Glutamatergic neuron (in vitro differentiated cells): ENCODE results near the gene TPPP3. TPM values are rescaled to one million over a fixed set of nuclear protein-coding genes. Genes with fewer than 3 reads are reported as not detected.

Source experiments
- DNase-seq: peaks from one replicate; pipeline ENCODE4 v3.0.0; 2022
- H3K27ac Mint-ChIP-seq: one replicate; pipeline ENCODE4 v1.8.0; 2020; ENCODE audit warnings: mild to moderate bottlenecking, mixed read lengths, inconsistent platforms; ENCODE audit not compliant: unreplicated experiment
- H3K27me3 Mint-ChIP-seq: one replicate; pipeline ENCODE4 v1.8.0; 2020; ENCODE audit warnings: mild to moderate bottlenecking, moderate library complexity, mixed read lengths, inconsistent platforms; ENCODE audit not compliant: unreplicated experiment
- H3K36me3 Mint-ChIP-seq: one replicate; pipeline ENCODE4 v1.8.0; 2020; ENCODE audit warnings: mild to moderate bottlenecking, mixed read lengths, inconsistent platforms; ENCODE audit not compliant: unreplicated experiment
- H3K4me1 Mint-ChIP-seq: one replicate; pipeline ENCODE4 v1.8.0; 2020; ENCODE audit warnings: mild to moderate bottlenecking, low read depth, mixed read lengths, inconsistent platforms; ENCODE audit not compliant: unreplicated experiment
- H3K4me3 Mint-ChIP-seq: one replicate; pipeline ENCODE4 v1.8.0; 2020; ENCODE audit warnings: mild to moderate bottlenecking, mixed read lengths, inconsistent platforms; ENCODE audit not compliant: unreplicated experiment
- H3K9me3 Mint-ChIP-seq: one replicate; pipeline ENCODE4 v1.8.0; 2020; ENCODE audit warnings: mild to moderate bottlenecking, moderate library complexity, mixed read lengths, inconsistent platforms; ENCODE audit not compliant: unreplicated experiment
- total RNA-seq: library from RNA; stranded (reverse); fragmentation: NEBNext Ultra II Directional; extraction: Animal tissue kit (Norgen Biotek cat#: 25700); gene quantifications from one replicate; pipeline ENCODE4 v1.2.1, GENCODE V29; 2021; ENCODE audit not compliant: unreplicated experiment
- TF ChIP-seq, protein P1 (sequence below): fragments of 200-600 bp; sonication (generic); IDR thresholded peaks from one replicate; pipeline ENCODE4 v1.5.0; 2021; ENCODE audit not compliant: partially characterized antibody, unreplicated experiment

TPPP3 gene
- total RNA-seq, 1 donor from 2014 or later, result 21.7 TPM

DNA sequence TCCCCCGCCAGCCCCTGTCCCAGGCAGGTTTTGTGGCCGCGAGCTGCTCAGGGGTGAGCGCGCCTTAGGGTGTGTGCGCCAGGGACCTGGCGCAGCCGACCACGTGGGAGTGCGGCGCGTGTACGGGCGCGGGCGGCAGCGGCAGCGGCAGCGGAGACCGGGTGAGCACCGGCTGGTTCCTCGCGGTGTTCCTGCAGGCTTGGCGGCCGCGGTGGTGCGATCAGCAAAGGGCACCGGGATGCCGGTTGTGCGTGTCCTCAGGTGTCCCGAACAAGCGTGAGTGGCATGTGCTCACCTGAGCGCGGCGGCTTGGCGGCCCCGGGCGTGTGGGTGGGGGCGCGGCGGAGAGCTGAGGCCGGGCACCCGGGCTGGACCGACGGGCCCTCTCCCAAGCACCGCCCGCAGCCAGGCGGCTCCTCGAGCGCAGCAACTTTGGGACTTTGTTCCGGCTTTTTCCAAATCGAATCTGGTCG is 37.2 kb upstream of the TPPP3 start:
- Mint-ChIP-seq H3K27ac (no peak overlapping the region), H3K9me3 (peaks cover 13% of the 10 kb centered on the region), H3K27me3 (peaks cover 22% of the 10 kb centered on the region), H3K4me1 (peaks cover 17% of the 10 kb centered on the region), H3K4me3 (peak overlapping the region; percentile 76), H3K36me3 (no peaks in the 10 kb centered on the region)
- peak; percentile 42 for DNase-seq
- TF ChIP-seq, protein P1, sequence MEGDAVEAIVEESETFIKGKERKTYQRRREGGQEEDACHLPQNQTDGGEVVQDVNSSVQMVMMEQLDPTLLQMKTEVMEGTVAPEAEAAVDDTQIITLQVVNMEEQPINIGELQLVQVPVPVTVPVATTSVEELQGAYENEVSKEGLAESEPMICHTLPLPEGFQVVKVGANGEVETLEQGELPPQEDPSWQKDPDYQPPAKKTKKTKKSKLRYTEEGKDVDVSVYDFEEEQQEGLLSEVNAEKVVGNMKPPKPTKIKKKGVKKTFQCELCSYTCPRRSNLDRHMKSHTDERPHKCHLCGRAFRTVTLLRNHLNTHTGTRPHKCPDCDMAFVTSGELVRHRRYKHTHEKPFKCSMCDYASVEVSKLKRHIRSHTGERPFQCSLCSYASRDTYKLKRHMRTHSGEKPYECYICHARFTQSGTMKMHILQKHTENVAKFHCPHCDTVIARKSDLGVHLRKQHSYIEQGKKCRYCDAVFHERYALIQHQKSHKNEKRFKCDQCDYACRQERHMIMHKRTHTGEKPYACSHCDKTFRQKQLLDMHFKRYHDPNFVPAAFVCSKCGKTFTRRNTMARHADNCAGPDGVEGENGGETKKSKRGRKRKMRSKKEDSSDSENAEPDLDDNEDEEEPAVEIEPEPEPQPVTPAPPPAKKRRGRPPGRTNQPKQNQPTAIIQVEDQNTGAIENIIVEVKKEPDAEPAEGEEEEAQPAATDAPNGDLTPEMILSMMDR, result no peak

DNA sequence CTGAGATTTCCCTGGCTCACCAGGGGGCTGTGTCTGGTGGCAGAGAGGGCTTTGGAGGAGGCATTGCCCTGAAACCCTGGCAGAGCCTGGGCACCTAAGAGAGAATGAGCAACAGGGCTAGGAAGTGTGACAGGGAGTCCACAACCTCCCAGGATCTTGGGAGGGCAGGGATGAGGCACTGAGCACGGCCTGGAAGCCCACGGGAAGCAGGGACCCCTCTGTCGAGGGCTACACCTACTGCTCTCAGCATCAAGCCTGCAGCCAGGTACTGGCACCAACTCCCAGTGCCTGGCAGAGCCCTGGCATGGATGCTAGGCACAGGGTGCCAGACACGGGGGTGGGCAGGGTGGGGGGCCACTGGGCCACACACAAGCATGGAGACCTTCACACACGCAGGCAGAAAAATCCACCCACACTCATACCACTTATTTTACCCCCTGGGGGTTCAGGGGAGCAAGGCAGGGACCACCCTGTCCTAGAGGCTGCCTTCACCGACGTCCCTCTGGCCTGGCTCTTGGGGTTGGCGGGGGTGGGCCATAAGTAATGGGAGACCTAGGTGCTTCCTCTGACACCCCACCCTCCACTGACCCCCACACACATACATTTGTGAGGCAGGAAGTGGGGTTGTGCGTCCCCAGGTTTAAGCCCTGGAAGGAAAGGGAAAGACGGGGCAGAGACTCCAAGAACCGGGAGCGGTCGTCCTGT is 36.7 kb upstream of the TPPP3 start:
- peaks cover 20% of the 10 kb centered on the region for H3K27me3 Mint-ChIP-seq
- peak overlapping the region; percentile 76 for H3K4me3 Mint-ChIP-seq
- TF ChIP-seq, protein P1, result no peak
- no peaks in the 10 kb centered on the region for H3K36me3 Mint-ChIP-seq
- DNase-seq, result no peak
- no peak overlapping the region for H3K27ac Mint-ChIP-seq
- peaks cover 13% of the 10 kb centered on the region for H3K9me3 Mint-ChIP-seq
- H3K4me1 Mint-ChIP-seq, result peaks cover 21% of the 10 kb centered on the region

DNA sequence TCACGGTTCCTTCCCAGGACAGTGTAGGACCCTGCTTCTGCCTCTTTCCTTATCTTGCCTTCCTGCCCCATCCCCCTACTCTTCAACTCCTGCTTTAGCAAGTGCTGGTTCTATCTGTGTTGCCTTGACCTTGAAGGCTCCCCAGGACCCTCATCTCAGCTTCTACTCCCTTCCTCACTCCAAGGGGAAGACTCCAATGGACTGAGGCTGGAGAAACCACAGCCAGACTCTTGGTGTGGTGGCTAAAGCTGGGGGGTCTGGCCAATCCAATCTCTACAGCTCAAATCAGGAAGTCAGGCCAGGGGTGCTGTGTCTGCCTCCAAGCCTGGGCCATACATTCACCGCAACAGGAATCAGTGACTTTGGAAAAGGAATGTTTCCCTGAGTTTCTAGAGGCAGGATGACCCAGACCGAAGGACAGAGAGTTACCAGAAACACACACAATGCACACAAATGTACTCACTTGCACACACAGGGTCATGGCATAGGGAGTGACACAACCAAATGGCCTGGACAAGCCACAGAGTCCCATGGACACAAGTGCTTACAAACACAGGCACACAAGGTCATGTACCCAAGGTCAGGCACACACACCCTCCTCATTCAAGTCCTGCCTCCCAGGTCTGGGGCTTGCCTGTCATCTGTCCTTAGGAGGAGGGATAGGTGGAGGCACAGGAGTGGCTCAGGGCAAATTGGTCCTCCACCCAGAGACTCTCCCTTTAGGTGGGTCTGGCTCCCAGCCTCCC is 35.9 kb upstream of the TPPP3 start:
- no peaks in the 10 kb centered on the region for H3K36me3 Mint-ChIP-seq
- no peak overlapping the region for H3K27ac Mint-ChIP-seq
- H3K4me3 Mint-ChIP-seq, result peak overlapping the region; percentile 46
- TF ChIP-seq, protein P1, result no peak
- H3K27me3 Mint-ChIP-seq, result peaks cover 19% of the 10 kb centered on the region
- no peak for DNase-seq
- peaks cover 13% of the 10 kb centered on the region for H3K9me3 Mint-ChIP-seq
- peaks cover 29% of the 10 kb centered on the region for H3K4me1 Mint-ChIP-seq

DNA sequence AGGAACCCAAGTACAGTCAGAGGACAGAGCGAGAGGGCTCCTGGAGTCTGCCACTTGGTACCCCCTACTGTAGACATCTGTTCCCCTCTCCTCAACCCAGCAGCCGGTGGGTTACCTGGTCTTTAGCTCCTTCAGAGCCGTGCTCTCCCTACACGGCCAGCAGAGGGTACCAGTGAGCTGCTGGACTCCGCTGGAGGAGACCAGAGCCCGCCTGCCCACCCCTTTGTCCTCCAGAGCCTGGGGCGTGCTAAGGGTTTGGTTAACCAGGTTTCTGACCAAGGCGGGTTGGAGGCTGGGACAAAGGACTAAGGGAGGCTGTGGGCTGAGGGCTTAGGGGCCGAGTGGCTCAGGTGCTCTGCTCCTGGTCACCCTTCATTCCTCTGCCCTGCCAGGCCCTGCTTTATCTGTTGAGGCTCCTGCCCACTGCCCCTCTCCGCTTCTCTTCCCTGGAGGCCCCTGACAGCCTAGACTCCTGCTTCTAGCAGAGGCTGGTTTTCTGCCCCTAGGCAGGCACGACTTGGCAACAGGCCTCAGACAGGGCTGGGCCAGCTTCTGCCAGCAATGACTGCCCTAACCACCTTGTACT is 34.9 kb upstream of the TPPP3 start:
- peaks cover 37% of the 10 kb centered on the region for H3K4me1 Mint-ChIP-seq
- H3K36me3 Mint-ChIP-seq, result no peaks in the 10 kb centered on the region
- H3K9me3 Mint-ChIP-seq, result peaks cover 13% of the 10 kb centered on the region
- no peak overlapping the region for H3K27ac Mint-ChIP-seq
- peak; percentile 85 for DNase-seq
- H3K27me3 Mint-ChIP-seq, result peaks cover 17% of the 10 kb centered on the region
- H3K4me3 Mint-ChIP-seq, result no peak overlapping the region
- TF ChIP-seq, protein P1, result peak; percentile 69
